Spleen (tissue), 11 donors: Measurements from ENCODE around the gene SLC25A45. TPM values are rescaled to one million over a fixed set of nuclear protein-coding genes. Genes with fewer than 3 reads are reported as not detected.
"Not testable (repeated sequence)": the region's sequence is repeated elsewhere in the genome, so short reads cannot be mapped to it uniquely, and the experiment has no call there.

Source experiments
- DNase-seq: peaks from one replicate; pipeline ENCODE4 v3.0.0-alpha.2; 2020
- H3K27ac ChIP-seq, 8 donors: fragments of 200-600 bp; sonication (generic) in 7 of 8; 1 replicate in 4 of 8; 2 replicates in 4 of 8; pipeline versions ENCODE4 v1.5.0 to v1.8.0; 2016 to 2021; ENCODE audit warnings: inconsistent platforms in 4 of 8, mild to moderate bottlenecking in 4 of 8, moderate library complexity in 1 of 8
- H3K27me3 ChIP-seq, 7 donors: fragments of 200-600 bp; sonication (generic) in 6 of 7; replicated peaks in 1 of 7; 1 replicate in 4 of 7; 2 replicates in 3 of 7; pipeline versions ENCODE4 v1.5.0 to v1.8.0; 2016 to 2021; ENCODE audit warnings: inconsistent platforms in 3 of 7, mild to moderate bottlenecking in 1 of 7
- H3K36me3 ChIP-seq, 6 donors: fragments of 200-600 bp; sonication (generic) in 5 of 6; 1 replicate in 4 of 6; 2 replicates in 2 of 6; pipeline versions ENCODE4 v1.5.0 to v1.8.0; 2016 to 2021; ENCODE audit warnings: inconsistent platforms in 2 of 6
- H3K4me1 ChIP-seq, 6 donors: fragments of 200-600 bp; sonication (generic) in 5 of 6; 1 replicate in 3 of 6; 2 replicates in 3 of 6; pipeline versions ENCODE4 v1.5.0 to v1.8.0; 2016 to 2021; ENCODE audit warnings: inconsistent platforms in 3 of 6
- H3K4me3 ChIP-seq, 8 donors: fragments of 200-600 bp; sonication (generic) in 7 of 8; 1 replicate in 4 of 8; 2 replicates in 4 of 8; pipeline versions ENCODE4 v1.5.0 to v1.8.0; 2016 to 2021; ENCODE audit warnings: inconsistent platforms in 4 of 8, mild to moderate bottlenecking in 4 of 8, moderate library complexity in 2 of 8
- H3K9me3 ChIP-seq, 8 donors: fragments of 200-600 bp; sonication (generic) in 7 of 8; 1 replicate in 4 of 8; 2 replicates in 4 of 8; pipeline versions ENCODE4 v1.5.0 to v1.8.0; 2016 to 2021; ENCODE audit warnings: inconsistent platforms in 4 of 8
- POLR2A ChIP-seq, 3 donors: fragments of 450-650 bp; IDR thresholded peaks; one replicate each; pipeline ENCODE4 v1.5.1; 2017; ENCODE audit warnings: antibody characterized with exemption in 3 of 3, mild to moderate bottlenecking in 1 of 3
- POLR2AphosphoS5 ChIP-seq, 3 donors: sonication (generic); formaldehyde crosslinking; IDR thresholded peaks; one replicate each; pipeline ENCODE4 v1.5.1; 2017; ENCODE audit warnings: antibody characterized with exemption in 3 of 3
- WGBS, 5 donors: extraction: QIAGEN DNeasy Blood & Tissue Kit in 3 of 5; methylation state at CpG; one replicate each; pipeline versions ENCODE4 v1.1.5 to v1.1.7; 2013 to 2018; 5-methylcytosine and 5-hydroxymethylcytosine counted together
- intact Hi-C: fragments of 100-400 bp; cut with DNase I; formaldehyde crosslinking; loops from one replicate; pipeline ENCODE4 v1.15.0; 2023; ENCODE audit warnings: low total_unique reads
- polyA plus RNA-seq, 3 donors: library from polyadenylated mRNA; stranded (reverse); fragments of 200-250 nt; gene quantifications; one replicate each; pipeline ENCODE4 v1.2.1, GENCODE V29; 2013
- total RNA-seq, 7 donors: library from RNA; depleted of rRNA in 3 of 7; stranded (reverse); fragments of >200 nt in 3 of 7; fragmentation: NEBNext Ultra II Directional in 4 of 7; extraction: Animal tissue kit (Norgen Biotek cat#: 25700) in 4 of 7; gene quantifications; one replicate each; pipeline versions ENCODE4 v1.1.0 to v1.2.1, GENCODE V29; 2016 to 2021
- TF ChIP-seq, protein P1 (sequence below), 11 experiments: fragments of 200-600 bp in 7 of 11; fragments of 450-650 bp in 4 of 11; sonication (generic) in 4 of 11; IDR thresholded peaks in 8 of 11; conservative IDR thresholded peaks in 3 of 11; 1 replicate in 7 of 11; 2 replicates in 4 of 11; pipeline versions ENCODE4 v1.4.0 to v1.8.0; 2016 to 2021; ENCODE audit warnings: antibody characterized with exemption in 11 of 11, inconsistent platforms in 4 of 11, mild to moderate bottlenecking in 1 of 11
- donor health status: healthy with polysubstance abuse.
- donor health status: DM: no; HTN: no; CAD: no; lungs with moderate emphysema.
- donor health status: DM: no; HTN: no; CAD: no.
- donor health status: Bipolar disorder and iron deficiency.
- donor health status: healthy.
- donor health status: DM: no; HTN: no; CAD: no.
- donor health status: DM: yes; HTN: yes; CAD: no.

The SLC25A45 gene
- total and polyA plus RNA-seq, 10 donors = 11.6 to 33.4 (median 24.9) TPM

DNA sequence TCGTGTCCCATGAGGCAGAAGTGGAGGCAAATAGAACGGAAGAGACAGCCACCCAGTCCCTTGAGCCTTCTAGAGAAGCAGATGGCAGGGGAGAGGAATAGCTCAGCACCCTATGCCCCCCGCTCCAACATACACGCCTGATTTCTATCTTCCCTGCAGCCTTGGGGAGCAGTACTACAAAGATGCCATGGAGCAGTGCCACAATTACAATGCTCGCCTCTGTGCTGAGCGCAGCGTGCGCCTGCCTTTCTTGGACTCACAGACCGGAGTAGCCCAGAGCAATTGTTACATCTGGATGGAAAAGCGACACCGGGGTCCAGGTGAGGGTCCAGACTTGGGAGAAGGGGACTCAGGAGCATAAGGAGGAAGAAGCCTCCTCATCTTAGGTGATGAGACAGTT is 42.2 kb downstream of the SLC25A45 start:
- Histone ChIP-seq H3K4me1 (peaks cover 7 to 48% (median 28%) of the 10 kb centered on the region in 6 donors), H3K9me3 (no peaks in the 10 kb centered on the region), H3K36me3 (peaks cover 0 to 91% (median 57%) of the 10 kb centered on the region in 6 donors), H3K27me3 (no peaks in the 10 kb centered on the region), H3K27ac (no peak overlapping the region), H3K4me3 (no peak overlapping the region)
- 92 to 97% (median 95%) methylated on average over 11 of the region's 11 CpGs for WGBS, 5 donors
- no peak for TF ChIP-seq POLR2AphosphoS5 (IDR thresholded peaks at IDR 0.05)
- no peak for TF ChIP-seq POLR2A (IDR thresholded peaks at IDR 0.05)
- TF ChIP-seq, protein P1, sequence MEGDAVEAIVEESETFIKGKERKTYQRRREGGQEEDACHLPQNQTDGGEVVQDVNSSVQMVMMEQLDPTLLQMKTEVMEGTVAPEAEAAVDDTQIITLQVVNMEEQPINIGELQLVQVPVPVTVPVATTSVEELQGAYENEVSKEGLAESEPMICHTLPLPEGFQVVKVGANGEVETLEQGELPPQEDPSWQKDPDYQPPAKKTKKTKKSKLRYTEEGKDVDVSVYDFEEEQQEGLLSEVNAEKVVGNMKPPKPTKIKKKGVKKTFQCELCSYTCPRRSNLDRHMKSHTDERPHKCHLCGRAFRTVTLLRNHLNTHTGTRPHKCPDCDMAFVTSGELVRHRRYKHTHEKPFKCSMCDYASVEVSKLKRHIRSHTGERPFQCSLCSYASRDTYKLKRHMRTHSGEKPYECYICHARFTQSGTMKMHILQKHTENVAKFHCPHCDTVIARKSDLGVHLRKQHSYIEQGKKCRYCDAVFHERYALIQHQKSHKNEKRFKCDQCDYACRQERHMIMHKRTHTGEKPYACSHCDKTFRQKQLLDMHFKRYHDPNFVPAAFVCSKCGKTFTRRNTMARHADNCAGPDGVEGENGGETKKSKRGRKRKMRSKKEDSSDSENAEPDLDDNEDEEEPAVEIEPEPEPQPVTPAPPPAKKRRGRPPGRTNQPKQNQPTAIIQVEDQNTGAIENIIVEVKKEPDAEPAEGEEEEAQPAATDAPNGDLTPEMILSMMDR (IDR thresholded peaks at IDR 0.05 in 8 of 11, conservative IDR thresholded peaks at IDR 0.05 in 3 of 11) = no peak
- DNase-seq = no peak
- intact Hi-C loops = no loop called here

DNA sequence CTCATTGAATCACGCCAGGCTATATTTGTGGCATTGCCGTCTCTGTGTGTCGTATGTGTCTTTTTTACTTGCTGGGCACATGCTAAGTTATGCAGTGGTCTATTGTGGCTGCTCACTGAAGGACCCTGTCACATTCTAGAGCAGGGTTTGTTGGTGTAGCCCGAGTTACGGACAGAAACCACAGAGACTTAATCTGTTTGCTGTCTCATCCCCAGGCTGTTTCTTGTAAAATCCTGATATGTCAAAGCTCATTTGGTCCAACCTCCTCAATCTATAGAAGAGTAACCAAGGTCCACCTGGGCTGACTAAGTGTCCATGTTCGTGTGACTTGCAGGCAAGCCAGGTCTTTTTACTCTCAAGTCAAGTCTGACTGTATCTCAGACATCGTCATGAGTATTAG is 43.8 kb downstream of the SLC25A45 start:
- Histone ChIP-seq H3K27ac (no peak overlapping the region), H3K27me3 (no peaks in the 10 kb centered on the region), H3K9me3 (no peaks in the 10 kb centered on the region), H3K4me3 (no peak overlapping the region), H3K4me1 (peaks cover 16 to 60% (median 39%) of the 10 kb centered on the region in 6 donors), H3K36me3 (peaks cover 0 to 75% (median 42%) of the 10 kb centered on the region in 6 donors)
- no peak for TF ChIP-seq POLR2A (IDR thresholded peaks at IDR 0.05)
- TF ChIP-seq, protein P1 (IDR thresholded peaks at IDR 0.05 in 8 of 11, conservative IDR thresholded peaks at IDR 0.05 in 3 of 11) = no peak
- TF ChIP-seq POLR2AphosphoS5 (IDR thresholded peaks at IDR 0.05) = no peak
- DNase-seq = no peak
- WGBS, 5 donors = 78 to 91% (median 84%) methylated on average over 7 of the region's 7 CpGs
- intact Hi-C loops = no loop called here

DNA sequence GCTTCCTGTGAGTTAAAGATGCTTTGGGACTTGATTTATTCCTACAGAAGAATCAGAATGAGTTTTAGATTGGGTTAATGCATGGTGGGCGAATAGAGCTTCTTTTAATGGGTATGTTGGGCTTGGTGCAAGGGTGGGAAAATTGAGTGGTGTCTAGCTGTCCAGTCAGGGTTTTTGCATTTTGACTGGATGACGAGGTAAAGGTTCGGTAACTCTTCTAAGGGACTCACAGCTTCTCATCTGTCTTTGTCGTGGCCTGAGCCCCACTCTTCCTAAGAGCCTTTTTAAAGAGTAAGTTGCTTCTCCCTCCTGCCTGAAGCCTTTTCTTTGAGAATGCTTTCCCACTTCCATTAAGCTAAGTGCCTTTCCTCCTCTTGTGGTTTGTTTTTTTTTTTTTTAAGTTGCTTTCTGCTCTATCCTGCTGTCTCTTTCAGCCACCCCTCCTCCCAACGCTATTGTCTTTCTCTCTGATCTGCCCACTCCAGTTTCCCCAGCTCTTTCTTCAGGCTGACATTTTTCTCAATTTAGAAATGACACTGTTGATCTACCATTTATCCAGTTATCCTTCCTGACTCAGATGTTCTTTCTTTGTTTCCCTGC is 47.6 kb downstream of the SLC25A45 start:
- TF ChIP-seq, protein P1 (IDR thresholded peaks at IDR 0.05 in 8 of 11, conservative IDR thresholded peaks at IDR 0.05 in 3 of 11) = no peak
- TF ChIP-seq POLR2AphosphoS5 (IDR thresholded peaks at IDR 0.05) (no peak), POLR2A (IDR thresholded peaks at IDR 0.05) (no peak)
- peaks cover 19 to 67% (median 44%) of the 10 kb centered on the region in 6 donors for H3K4me1 ChIP-seq
- peak overlapping the region; percentile 88 to 98 (median 90) for H3K4me3 ChIP-seq
- H3K27ac ChIP-seq = peak overlapping the region in 6 of 8 donors; percentile 81 to 93 (median 88)
- peak; percentile 1 for DNase-seq
- H3K27me3 ChIP-seq = no peaks in the 10 kb centered on the region
- no peaks in the 10 kb centered on the region for H3K9me3 ChIP-seq
- WGBS, 5 donors = 12 to 25% (median 22%) methylated on average over 5 of the region's 5 CpGs
- intact Hi-C loops = loop anchor here (5.0 kb wide), 1 partner anchor 67 kb away; no protein-coding TSS in a partner anchor
- peaks cover 0 to 36% (median 5%) of the 10 kb centered on the region in 6 donors for H3K36me3 ChIP-seq

DNA sequence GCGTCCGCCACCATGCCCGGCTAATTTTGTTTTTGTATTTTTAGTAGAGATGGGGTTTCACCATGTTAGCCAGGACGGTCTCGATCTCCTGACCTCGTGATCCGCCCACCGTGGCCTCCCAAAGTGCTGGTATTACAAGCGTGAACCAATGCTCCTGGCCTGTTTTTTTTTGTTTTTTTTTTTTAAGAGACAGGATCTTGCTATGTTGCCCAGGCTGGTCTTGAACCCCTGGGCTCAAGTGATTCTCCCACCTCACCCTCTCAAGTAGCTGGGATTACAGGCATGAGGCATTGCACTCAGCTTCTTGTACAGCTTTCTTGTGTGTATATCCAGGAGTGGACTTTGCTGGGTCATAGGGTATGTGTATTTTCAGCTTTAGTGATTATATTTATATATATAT is 49.9 kb downstream of the SLC25A45 start:
- WGBS, 5 donors = 91 to 97% (median 95%) methylated on average over 8 to 9 of the region's 9 CpGs
- Histone ChIP-seq H3K36me3 (peaks cover 0 to 17% (median 0%) of the 10 kb centered on the region in 6 donors), H3K4me1 (peaks cover 26 to 57% (median 42%) of the 10 kb centered on the region in 6 donors)
- H3K9me3 ChIP-seq, H3K27ac ChIP-seq, H3K4me3 ChIP-seq, H3K27me3 ChIP-seq: not testable (repeated sequence)
- intact Hi-C loops = loop anchor here (5.0 kb wide), 1 partner anchor 65 kb away; no protein-coding TSS in a partner anchor
- peak; percentile 47 for DNase-seq
